ENCODE data around the gene PRKCB. TPM values are rescaled to one million over a fixed set of nuclear protein-coding genes. Genes with fewer than 3 reads are reported as not detected.

Gene PRKCB
- total and polyA plus RNA-seq, 2 experiments from 2014 or later: 0.70 to 0.92 TPM

GRCh38 chr16:24174504-24174903 lies 338.7 kb downstream of the PRKCB start:
- Histone ChIP-seq H3K36me3 (replicated peaks; ENCODE audit: insufficient read depth, low read depth) (no peaks in the 10 kb centered on the region), H2AFZ (no peak overlapping the region), H3K9me2 (replicated peaks; ENCODE audit: insufficient read depth) (no peaks in the 10 kb centered on the region), H3K9me3 (ENCODE audit: low read depth) (no peaks in the 10 kb centered on the region), H3K4me3 (no peak overlapping the region), H3K4me1 (ENCODE audit: insufficient read depth) (no peaks in the 10 kb centered on the region), H3K27me3 (no peaks in the 10 kb centered on the region), H3K4me2 (no peak overlapping the region), H3K79me2 (no peaks in the 10 kb centered on the region), H3K27ac (no peak overlapping the region), H4K20me1 (ENCODE audit: insufficient read depth, poor library complexity, severe bottlenecking) (no peaks in the 10 kb centered on the region)
- no peak for DNase-seq (ENCODE audit: low spot score)
- TF ChIP-seq EZH2phosphoT487 (IDR thresholded peaks at IDR 0.05; ENCODE audit: low read depth, severe bottlenecking, unreplicated experiment): no peak
- no peak for TF ChIP-seq EZH2 (IDR thresholded peaks at IDR 0.05; ENCODE audit: borderline replicate concordance)
- no peak for TF ChIP-seq CTCF (IDR thresholded peaks at IDR 0.05; ENCODE audit: poor library complexity)
- WGBS (ENCODE audit: low lambda C conversion rate, missing lambda C conversion rate): 93% methylated on average over 7 of the region's 7 CpGs

GRCh38 chr16:24174957-24175356 lies 339.2 kb downstream of the PRKCB start:
- Histone ChIP-seq H3K4me2 (no peak overlapping the region), H3K9me2 (replicated peaks; ENCODE audit: insufficient read depth) (no peaks in the 10 kb centered on the region), H3K79me2 (no peaks in the 10 kb centered on the region), H3K36me3 (replicated peaks; ENCODE audit: insufficient read depth, low read depth) (no peaks in the 10 kb centered on the region), H3K4me1 (ENCODE audit: insufficient read depth) (no peaks in the 10 kb centered on the region), H4K20me1 (ENCODE audit: insufficient read depth, poor library complexity, severe bottlenecking) (no peaks in the 10 kb centered on the region), H3K27me3 (no peaks in the 10 kb centered on the region), H3K4me3 (no peak overlapping the region), H2AFZ (no peak overlapping the region), H3K27ac (no peak overlapping the region), H3K9me3 (ENCODE audit: low read depth) (no peaks in the 10 kb centered on the region)
- TF ChIP-seq CTCF (IDR thresholded peaks at IDR 0.05; ENCODE audit: poor library complexity) (no peak), EZH2 (IDR thresholded peaks at IDR 0.05; ENCODE audit: borderline replicate concordance) (no peak), EZH2phosphoT487 (IDR thresholded peaks at IDR 0.05; ENCODE audit: low read depth, severe bottlenecking, unreplicated experiment) (no peak)
- DNase-seq (ENCODE audit: low spot score): no peak
- WGBS (ENCODE audit: low lambda C conversion rate, missing lambda C conversion rate): 83% methylated on average over 3 of the region's 3 CpGs

- H3K4me1 ChIP-seq (ENCODE audit: insufficient read depth): no peaks in the 10 kb centered on the region
- H2AFZ ChIP-seq: no peak overlapping the region
- no peaks in the 10 kb centered on the region for H3K9me3 ChIP-seq (ENCODE audit: low read depth)
- peak; percentile 13 for DNase-seq (ENCODE audit: low spot score)
- H3K4me3 ChIP-seq: no peak overlapping the region
- H3K27me3 ChIP-seq: no peaks in the 10 kb centered on the region
- no peak overlapping the region for H3K4me2 ChIP-seq
- TF ChIP-seq EZH2phosphoT487 (IDR thresholded peaks at IDR 0.05; ENCODE audit: low read depth, severe bottlenecking, unreplicated experiment) (no peak), CTCF (IDR thresholded peaks at IDR 0.05; ENCODE audit: poor library complexity) (no peak), EZH2 (IDR thresholded peaks at IDR 0.05; ENCODE audit: borderline replicate concordance) (no peak)
- H4K20me1 ChIP-seq (ENCODE audit: insufficient read depth, poor library complexity, severe bottlenecking): no peaks in the 10 kb centered on the region
- H3K79me2 ChIP-seq: no peaks in the 10 kb centered on the region
- H3K27ac ChIP-seq: no peak overlapping the region
- WGBS (ENCODE audit: low lambda C conversion rate, missing lambda C conversion rate): 58% methylated on average over 4 of the region's 4 CpGs
- no peaks in the 10 kb centered on the region for H3K9me2 ChIP-seq (replicated peaks; ENCODE audit: insufficient read depth)
- no peaks in the 10 kb centered on the region for H3K36me3 ChIP-seq (replicated peaks; ENCODE audit: insufficient read depth, low read depth)
These were observed 342.7 kb downstream of the PRKCB start for GRCh38 chr16:24178496-24178895.

- no peaks in the 10 kb centered on the region for H3K36me3 ChIP-seq (replicated peaks; ENCODE audit: insufficient read depth, low read depth)
These were observed 344.7 kb downstream of the PRKCB start for GRCh38 chr16:24180451-24180850.

More at GRCh38 chr16:24180451-24180850, 344.7 kb downstream of the PRKCB start:
- Histone ChIP-seq H4K20me1 (ENCODE audit: insufficient read depth, poor library complexity, severe bottlenecking) (no peaks in the 10 kb centered on the region), H3K27ac (no peak overlapping the region), H3K4me1 (ENCODE audit: insufficient read depth) (no peaks in the 10 kb centered on the region), H3K4me2 (no peak overlapping the region), H3K27me3 (no peaks in the 10 kb centered on the region), H3K9me3 (ENCODE audit: low read depth) (no peaks in the 10 kb centered on the region), H3K4me3 (no peak overlapping the region), H2AFZ (no peak overlapping the region), H3K9me2 (replicated peaks; ENCODE audit: insufficient read depth) (no peaks in the 10 kb centered on the region), H3K79me2 (no peaks in the 10 kb centered on the region)
- no peak for DNase-seq (ENCODE audit: low spot score)
- 81% methylated on average over 8 of the region's 8 CpGs for WGBS (ENCODE audit: low lambda C conversion rate, missing lambda C conversion rate)
- TF ChIP-seq CTCF (IDR thresholded peaks at IDR 0.05; ENCODE audit: poor library complexity): no peak
